NB4 (cell line): ENCODE measurements around the gene TXN2.

Experiments
- CTCF ChIP-seq: IDR thresholded peaks from one replicate; pipeline ENCODE4 v1.5.1; 2012; ENCODE audit warnings: low read depth, low read length
- POLR2A ChIP-seq: IDR thresholded peaks from 2 replicates; pipeline ENCODE4 v1.6.1; 2011; ENCODE audit warnings: mild to moderate bottlenecking; ENCODE audit not compliant: insufficient read length; ENCODE audit errors: extremely low read depth

GRCh38 chr22:36492109-36492508, 10.7 kb upstream of the TXN2 start:
- TF ChIP-seq CTCF = no peak
- no peak for TF ChIP-seq POLR2A
